Mammary epithelial cell (primary cell): ENCODE data around the gene NCOA7.

ENCODE experiments used
- CTCF ChIP-seq, 2 donors: IDR thresholded peaks in 1 of 2; conservative IDR thresholded peaks in 1 of 2; 2 replicates each; pipeline ENCODE4 v1.5.1; 2011 to 2012; ENCODE audit warnings: inconsistent platforms in 2 of 2, low read length in 2 of 2, mild to moderate bottlenecking in 2 of 2, control low read depth in 1 of 2, low read depth in 1 of 2; ENCODE audit not compliant: insufficient read depth in 1 of 2; ENCODE audit errors: extremely low read depth in 1 of 2
- EZH2 ChIP-seq: IDR thresholded peaks from 2 replicates; pipeline ENCODE4 v1.6.1; 2012; ENCODE audit warnings: low read length, inconsistent platforms, borderline replicate concordance

DNA sequence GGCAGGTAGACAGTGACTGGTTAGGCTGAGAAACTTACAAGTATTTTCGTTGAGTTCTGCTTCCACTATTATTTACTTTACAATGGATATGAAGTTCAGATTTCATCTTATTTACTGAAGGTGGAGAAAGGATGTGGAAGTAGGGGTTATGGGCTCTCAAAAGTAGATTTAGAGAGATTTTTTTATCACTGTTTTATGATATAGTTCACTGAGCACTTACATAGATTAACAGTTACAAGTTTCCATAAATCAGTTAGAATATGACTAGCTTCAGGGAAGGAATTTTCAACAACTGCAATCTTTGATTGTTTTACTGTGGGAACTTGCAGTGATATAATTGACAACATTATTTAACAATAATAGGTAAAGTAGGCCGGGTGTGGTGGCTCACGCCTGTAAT is 188.3 kb downstream of the NCOA7 start:
- TF ChIP-seq EZH2 (no peak), CTCF (conservative IDR thresholded peaks at IDR 0.05 in 1 of 2, IDR thresholded peaks at IDR 0.05 in 1 of 2; ENCODE audit: extremely low read depth in 1 of 2, insufficient read depth in 1 of 2, low read depth in 1 of 2, low read length in 2 of 2) (no peak)
